Right kidney (tissue), 1 donor: Measurements from ENCODE around the gene SLC16A9.
A peak's percentile ranks its signal among the peaks of the same experiment; 100 is the strongest.

Source experiments
- DNase-seq: peaks from one replicate; pipeline ENCODE4 v3.0.0-alpha.2; 2016

The SLC16A9 gene

GRCh38 chr10:59628965-59629364, 80.7 kb downstream of the SLC16A9 start:
- DNase-seq, result no peak

GRCh38 chr10:59628456-59628855, 81.2 kb downstream of the SLC16A9 start:
- no peak for DNase-seq

DNA sequence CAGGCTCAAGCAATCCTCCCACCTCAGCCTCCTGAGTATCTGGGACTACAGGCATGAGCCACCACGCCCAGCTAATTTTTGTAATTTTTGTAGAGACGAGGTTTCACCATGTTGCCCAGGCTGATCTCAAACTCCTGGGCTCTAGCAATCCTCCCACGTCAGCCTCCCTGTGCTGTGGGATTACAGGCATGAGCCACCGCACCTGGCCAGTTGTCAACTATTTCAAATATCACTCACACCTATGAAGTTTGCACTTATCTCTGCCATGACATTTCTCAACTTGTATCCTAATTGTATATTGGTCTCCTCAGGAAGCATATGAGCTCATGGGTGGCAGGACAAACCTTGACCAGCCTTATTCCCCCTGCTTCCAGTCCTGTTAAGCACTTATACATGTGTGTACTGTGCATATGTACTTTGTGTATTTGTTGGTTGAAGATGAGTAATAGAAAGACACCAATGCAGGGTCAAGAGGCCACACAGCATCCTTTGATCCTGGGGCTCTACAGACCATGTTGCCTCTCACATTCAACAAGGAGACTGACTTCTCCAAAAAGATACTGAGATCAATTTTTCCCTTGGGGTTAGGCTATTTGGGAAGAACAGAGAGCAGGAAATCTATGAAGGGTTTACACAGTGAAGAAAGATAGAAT, 82.2 kb downstream of the SLC16A9 start:
- no peak for DNase-seq

GRCh38 chr10:59626523-59626869, 83.2 kb downstream of the SLC16A9 start:
- no peak for DNase-seq

- DNase-seq, result peak; percentile 57
Observed at GRCh38 chr10:59625721-59626522, 83.7 kb downstream of the SLC16A9 start.

- no peak for DNase-seq
Observed at GRCh38 chr10:59624951-59625350, 84.7 kb downstream of the SLC16A9 start.

GRCh38 chr10:59624136-59624535, 85.5 kb downstream of the SLC16A9 start:
- no peak for DNase-seq

DNA sequence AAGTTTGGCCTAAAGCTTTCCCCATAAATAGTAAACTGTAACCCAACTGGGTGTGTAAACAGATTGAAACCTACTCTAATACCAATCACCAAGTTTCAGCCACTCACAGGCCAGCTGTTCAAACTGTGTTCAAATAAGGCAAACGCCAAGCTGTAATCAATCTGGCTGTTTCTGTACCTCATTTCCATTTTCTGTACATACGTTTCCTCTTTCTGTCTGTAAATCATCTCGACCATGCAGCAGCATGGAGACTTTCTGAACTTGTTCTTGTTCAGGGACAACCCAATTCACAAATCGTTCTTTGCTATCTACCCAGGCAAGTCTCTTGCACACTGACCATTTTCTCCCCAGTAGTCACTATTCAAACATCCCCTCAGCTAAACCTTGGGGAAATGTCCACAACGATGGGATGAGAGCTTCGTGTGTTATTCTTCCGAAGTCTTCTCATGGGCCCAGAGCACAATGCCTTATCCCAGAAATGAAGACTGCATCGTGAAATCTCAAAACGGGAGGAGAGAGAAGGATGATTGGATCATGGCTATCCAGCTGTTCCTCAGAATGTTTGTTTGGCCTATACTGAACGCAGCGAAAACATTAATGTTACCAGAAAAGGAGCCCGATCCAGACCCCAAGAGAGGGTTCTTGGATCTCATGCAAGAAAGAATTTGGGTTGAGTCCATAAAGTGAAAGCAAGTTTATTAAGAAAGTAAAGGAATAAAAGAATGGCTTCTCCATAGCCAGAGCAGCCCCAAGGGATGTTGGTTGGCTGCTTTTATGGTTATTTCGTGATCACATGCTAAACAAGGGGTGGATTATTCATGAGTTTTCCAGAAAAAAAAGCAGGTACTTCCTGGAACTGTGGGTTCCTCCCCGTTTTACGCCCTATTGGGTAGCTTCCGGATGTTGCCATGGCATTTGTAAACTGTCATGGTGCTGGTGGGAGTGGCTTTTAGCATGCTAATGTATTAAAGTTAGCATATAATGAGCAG, 86.2 kb downstream of the SLC16A9 start:
- DNase-seq, result no peak

DNA sequence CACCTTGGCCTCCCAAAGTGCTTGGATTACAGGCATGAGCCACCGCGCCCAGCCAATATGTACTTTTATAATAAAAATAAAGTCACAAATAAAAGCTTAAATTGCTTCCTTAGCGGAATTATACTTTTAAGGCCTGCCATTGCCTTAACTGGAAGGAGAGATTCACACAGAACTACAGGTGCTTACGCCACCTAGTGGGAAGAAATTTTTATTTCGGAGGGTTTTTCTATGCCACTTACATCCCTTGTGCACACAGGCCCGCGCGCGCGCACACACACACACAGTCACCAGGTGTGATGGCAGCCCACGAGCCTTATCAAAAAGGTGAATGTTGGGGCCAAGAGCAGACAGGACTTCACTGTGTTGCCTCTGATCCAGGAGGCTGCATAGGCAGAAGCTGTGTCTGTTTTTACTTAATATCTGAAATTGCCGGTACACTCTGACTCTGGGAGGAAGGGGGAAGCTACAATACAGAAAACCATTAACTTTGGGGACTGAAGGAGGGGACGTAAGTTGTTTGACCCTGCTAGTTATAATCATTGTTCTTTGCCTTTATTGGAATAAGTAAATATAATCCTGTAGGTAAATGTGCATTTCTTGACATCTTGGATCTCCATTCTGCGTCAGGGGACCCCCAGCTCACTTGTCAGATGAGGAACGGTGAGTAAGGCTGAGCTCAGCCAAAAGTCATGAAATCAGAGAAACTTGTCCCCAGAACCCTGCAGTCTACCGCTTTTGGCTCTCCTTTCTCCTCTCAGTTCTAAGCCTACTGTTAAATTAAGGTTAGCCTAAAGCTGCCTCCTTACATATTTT, 87.1 kb downstream of the SLC16A9 start:
- DNase-seq, result peak; percentile 45

DNA sequence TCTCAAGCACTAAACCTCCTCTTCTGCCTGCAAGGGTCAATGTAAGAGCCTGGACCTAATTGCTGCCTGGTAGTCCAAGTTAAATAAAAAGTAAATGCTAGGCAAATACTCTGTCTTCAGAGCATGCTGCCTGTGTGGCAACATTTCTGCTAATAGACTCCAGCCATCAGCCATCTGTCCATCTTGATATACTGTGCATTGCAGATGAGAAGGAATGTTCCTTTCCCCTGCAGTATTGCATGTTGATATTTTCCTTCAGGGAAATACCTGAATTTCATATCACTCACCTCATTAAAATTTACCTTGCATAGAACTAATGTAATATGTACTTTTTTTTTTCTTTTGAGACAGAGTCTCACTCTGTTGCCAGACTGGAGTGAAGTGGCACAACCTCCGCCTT, 87.9 kb downstream of the SLC16A9 start:
- DNase-seq, result no peak

DNA sequence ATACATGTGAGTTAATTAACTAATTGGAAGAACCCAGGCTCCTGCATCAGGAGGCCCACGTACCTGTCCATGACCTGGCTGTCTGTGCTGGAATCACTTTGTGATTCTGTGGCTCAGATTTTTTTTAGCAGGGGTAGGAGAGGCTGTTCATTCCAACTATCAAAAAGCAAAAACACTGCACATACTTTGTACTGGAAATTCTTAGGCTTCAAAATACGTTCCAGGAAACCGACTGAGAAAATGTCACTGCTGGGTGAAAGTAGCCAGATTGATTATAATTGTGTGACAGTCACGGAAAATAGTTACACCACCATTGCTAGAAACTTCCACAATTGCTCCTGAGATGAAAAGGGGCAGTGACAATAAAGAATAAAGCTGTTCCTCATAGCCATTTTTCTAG, 91.0 kb downstream of the SLC16A9 start:
- DNase-seq, result no peak

DNA sequence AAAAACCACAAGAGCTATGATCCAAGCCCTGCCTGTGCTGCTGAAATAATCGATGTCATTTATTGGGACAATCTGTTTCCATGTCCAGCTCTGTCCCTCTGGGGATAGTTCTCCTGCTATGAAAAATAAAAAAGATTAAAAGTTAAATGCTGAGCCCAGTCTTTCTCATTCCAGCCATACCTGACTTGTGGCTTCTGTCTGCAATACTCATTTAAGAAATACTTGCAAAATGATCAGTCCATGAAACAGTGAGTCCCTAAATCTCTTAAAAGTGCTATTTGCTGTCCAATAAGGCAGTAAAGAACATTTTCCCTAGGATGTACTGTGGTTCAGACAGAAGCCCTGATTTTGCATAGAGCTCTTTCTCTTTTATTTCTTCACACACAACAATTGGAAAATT, 91.7 kb downstream of the SLC16A9 start:
- no peak for DNase-seq

- no peak for DNase-seq
Observed at GRCh38 chr10:59611048-59611447, 98.6 kb downstream of the SLC16A9 start.

DNA sequence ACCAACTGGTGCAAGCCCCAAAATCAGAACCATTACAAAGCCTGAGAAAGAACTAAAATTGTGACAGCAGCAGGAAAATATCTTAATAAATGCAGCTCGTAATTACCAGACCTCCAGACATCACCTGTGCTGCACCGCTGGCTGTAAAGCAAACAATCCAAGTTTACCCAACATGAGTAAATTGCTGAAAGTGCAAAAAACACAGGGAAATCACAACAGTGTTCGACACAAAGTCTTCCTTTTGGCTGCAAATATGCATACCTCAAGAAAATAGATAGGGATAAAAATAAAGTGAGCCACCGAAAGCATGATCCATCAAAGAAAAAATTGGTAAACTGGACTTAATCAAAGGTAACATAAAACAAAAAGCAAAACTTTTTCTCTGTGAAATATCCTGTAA, 101.7 kb downstream of the SLC16A9 start:
- no peak for DNase-seq

DNA sequence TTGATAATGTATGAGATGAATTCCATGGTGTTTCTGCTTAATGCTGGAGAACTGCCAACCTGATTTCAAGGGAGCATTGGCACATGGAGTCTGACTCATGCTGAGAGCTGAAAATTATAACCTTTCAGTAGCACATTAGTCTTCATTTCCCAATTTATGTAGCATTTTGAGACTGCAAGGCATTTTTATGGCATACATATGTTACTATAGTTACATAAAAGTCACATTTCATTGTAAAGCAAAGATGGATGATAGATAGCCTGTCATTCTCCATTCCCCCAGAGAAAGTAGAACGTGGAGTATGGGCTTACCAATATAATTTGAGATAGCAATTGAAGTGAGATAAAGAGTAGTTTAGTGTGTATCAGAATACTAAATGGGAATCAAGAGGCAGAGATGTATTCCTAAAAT, 103.1 kb downstream of the SLC16A9 start:
- DNase-seq, result no peak

DNA sequence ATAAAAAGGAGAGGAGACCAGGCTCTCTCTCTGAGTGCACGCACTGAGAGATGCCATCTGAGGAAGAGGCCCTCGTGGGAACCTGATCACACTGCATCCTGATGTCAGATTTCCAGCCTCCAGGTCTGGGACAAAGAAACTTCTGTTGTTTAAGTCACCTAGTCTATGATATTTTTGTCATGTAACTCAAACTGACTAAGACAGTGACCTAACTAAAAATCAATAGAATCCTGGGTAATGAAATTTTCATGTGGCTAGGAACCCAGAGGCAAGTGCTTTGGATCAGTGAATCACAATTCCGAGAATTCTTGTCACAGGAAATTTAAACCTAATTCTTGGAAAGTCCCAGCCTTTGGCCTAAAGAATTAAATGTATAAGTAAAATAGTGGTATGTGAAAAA, 107.7 kb downstream of the SLC16A9 start:
- no peak for DNase-seq
